GM23338 (cell line): Measurements from ENCODE around the gene SULT6B1.
A peak's percentile ranks its signal among the peaks of the same experiment; 100 is the strongest.

Source experiments
- EZH2 ChIP-seq: fragments of 200-600 bp; sonication (generic); IDR thresholded peaks from one replicate; pipeline ENCODE4 v1.8.0; 2017; ENCODE audit warnings: antibody characterized with exemption, mild to moderate bottlenecking, low read depth; ENCODE audit not compliant: unreplicated experiment
- EZH2phosphoT487 ChIP-seq: fragments of 200-600 bp; sonication (generic); IDR thresholded peaks from one replicate; pipeline ENCODE4 v1.8.1; 2018; ENCODE audit warnings: antibody characterized with exemption; ENCODE audit not compliant: unreplicated experiment
- NANOG ChIP-seq: IDR thresholded peaks from 2 replicates; pipeline ENCODE4 v1.6.1; 2016; ENCODE audit warnings: antibody characterized with exemption, borderline replicate concordance
- POLR2AphosphoS5 ChIP-seq: IDR thresholded peaks from 2 replicates; pipeline ENCODE4 v1.6.1; 2016; ENCODE audit warnings: antibody characterized with exemption, low read depth
- ZNF114 ChIP-seq: fragments of 250-450 bp; sonication (Bioruptor Pico); IDR thresholded peaks from 2 replicates; pipeline ENCODE4 v1.5.0; 2020; ENCODE audit warnings: mild to moderate bottlenecking, moderate library complexity
- TF ChIP-seq, protein P1 (sequence below), 2 experiments: fragments of 200-600 bp in 1 of 2; sonication (generic) in 1 of 2; conservative IDR thresholded peaks; 2 replicates each; pipeline versions ENCODE4 v1.5.1 to v1.6.1; 2016 to 2017; ENCODE audit warnings: antibody characterized with exemption in 2 of 2, low read depth in 2 of 2, mild to moderate bottlenecking in 2 of 2, moderate library complexity in 1 of 2
- TF ChIP-seq, protein P2 (sequence below): IDR thresholded peaks from one replicate; pipeline ENCODE4 v1.6.1; 2018; ENCODE audit warnings: antibody characterized with exemption; ENCODE audit not compliant: unreplicated experiment

DNA sequence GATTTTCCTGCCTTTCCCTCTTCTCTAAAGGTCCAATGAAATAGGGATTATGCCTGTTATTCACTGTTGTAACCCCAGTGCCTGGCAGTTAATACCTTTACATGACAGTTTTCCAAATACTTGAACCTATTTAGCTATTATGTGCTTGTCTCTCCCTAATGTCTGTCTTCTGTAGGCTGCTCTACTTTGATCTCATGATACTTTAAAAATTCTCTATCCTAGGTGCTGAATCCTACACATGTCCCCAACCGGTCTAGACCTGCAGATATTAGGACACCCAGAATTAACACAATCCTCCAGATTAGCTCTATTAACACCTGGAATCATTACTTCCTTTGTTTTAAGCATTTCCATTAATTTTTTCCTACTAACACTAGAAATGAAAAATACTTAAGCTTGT is 35.6 kb upstream of the SULT6B1 start:
- TF ChIP-seq, protein P1, sequence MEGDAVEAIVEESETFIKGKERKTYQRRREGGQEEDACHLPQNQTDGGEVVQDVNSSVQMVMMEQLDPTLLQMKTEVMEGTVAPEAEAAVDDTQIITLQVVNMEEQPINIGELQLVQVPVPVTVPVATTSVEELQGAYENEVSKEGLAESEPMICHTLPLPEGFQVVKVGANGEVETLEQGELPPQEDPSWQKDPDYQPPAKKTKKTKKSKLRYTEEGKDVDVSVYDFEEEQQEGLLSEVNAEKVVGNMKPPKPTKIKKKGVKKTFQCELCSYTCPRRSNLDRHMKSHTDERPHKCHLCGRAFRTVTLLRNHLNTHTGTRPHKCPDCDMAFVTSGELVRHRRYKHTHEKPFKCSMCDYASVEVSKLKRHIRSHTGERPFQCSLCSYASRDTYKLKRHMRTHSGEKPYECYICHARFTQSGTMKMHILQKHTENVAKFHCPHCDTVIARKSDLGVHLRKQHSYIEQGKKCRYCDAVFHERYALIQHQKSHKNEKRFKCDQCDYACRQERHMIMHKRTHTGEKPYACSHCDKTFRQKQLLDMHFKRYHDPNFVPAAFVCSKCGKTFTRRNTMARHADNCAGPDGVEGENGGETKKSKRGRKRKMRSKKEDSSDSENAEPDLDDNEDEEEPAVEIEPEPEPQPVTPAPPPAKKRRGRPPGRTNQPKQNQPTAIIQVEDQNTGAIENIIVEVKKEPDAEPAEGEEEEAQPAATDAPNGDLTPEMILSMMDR (conservative IDR thresholded peaks at IDR 0.05; ENCODE audit: low read depth in 2 of 2): no peak
- no peak for TF ChIP-seq EZH2
- TF ChIP-seq EZH2phosphoT487: no peak
- no peak for TF ChIP-seq POLR2AphosphoS5
- TF ChIP-seq, protein P2, sequence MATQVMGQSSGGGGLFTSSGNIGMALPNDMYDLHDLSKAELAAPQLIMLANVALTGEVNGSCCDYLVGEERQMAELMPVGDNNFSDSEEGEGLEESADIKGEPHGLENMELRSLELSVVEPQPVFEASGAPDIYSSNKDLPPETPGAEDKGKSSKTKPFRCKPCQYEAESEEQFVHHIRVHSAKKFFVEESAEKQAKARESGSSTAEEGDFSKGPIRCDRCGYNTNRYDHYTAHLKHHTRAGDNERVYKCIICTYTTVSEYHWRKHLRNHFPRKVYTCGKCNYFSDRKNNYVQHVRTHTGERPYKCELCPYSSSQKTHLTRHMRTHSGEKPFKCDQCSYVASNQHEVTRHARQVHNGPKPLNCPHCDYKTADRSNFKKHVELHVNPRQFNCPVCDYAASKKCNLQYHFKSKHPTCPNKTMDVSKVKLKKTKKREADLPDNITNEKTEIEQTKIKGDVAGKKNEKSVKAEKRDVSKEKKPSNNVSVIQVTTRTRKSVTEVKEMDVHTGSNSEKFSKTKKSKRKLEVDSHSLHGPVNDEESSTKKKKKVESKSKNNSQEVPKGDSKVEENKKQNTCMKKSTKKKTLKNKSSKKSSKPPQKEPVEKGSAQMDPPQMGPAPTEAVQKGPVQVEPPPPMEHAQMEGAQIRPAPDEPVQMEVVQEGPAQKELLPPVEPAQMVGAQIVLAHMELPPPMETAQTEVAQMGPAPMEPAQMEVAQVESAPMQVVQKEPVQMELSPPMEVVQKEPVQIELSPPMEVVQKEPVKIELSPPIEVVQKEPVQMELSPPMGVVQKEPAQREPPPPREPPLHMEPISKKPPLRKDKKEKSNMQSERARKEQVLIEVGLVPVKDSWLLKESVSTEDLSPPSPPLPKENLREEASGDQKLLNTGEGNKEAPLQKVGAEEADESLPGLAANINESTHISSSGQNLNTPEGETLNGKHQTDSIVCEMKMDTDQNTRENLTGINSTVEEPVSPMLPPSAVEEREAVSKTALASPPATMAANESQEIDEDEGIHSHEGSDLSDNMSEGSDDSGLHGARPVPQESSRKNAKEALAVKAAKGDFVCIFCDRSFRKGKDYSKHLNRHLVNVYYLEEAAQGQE: peak; percentile 58
- TF ChIP-seq ZNF114 (CRISPR knock-in tag): no peak
- TF ChIP-seq NANOG: no peak
